Vagina (tissue), 2 donors: Measurements from ENCODE around the gene INHBA. TPM values are rescaled to one million over a fixed set of nuclear protein-coding genes. Genes with fewer than 3 reads are reported as not detected.
A peak's percentile ranks its signal among the peaks of the same experiment; 100 is the strongest.

Source experiments
- DNase-seq, 2 donors: peaks; one replicate each; pipeline ENCODE4 v3.0.0-alpha.2; 2017; ENCODE audit errors: extremely low spot score in 2 of 2
- H3K27ac ChIP-seq: fragments of 200-600 bp; sonication (generic); one replicate; pipeline ENCODE4 v1.5.1; 2019
- H3K27me3 ChIP-seq: fragments of 200-600 bp; sonication (generic); one replicate; pipeline ENCODE4 v1.5.1; 2019
- H3K36me3 ChIP-seq, 2 donors: fragments of 200-600 bp; sonication (generic); one replicate each; pipeline ENCODE4 v1.5.1; 2017 to 2019
- H3K4me1 ChIP-seq: fragments of 200-600 bp; sonication (generic); one replicate; pipeline ENCODE4 v1.5.1; 2019
- H3K4me3 ChIP-seq, 2 donors: fragments of 200-600 bp; sonication (generic); 1 replicate in 1 of 2; 2 replicates in 1 of 2; pipeline ENCODE4 v1.5.1; 2016 to 2019
- H3K9me3 ChIP-seq: fragments of 200-600 bp; sonication (generic); one replicate; pipeline ENCODE4 v1.5.1; 2019
- POLR2A ChIP-seq, 2 donors: fragments of 450-650 bp; IDR thresholded peaks; one replicate each; pipeline ENCODE4 v1.6.1; 2017; ENCODE audit warnings: antibody characterized with exemption in 2 of 2, mild to moderate bottlenecking in 2 of 2, moderate library complexity in 2 of 2
- POLR2AphosphoS5 ChIP-seq, 2 donors: sonication (generic); formaldehyde crosslinking; IDR thresholded peaks; one replicate each; pipeline ENCODE4 v1.9.0; 2017; ENCODE audit warnings: antibody characterized with exemption in 2 of 2, mild to moderate bottlenecking in 2 of 2, low read depth in 1 of 2; ENCODE audit not compliant: insufficient read depth in 1 of 2
- intact Hi-C: fragments of 100-400 bp; cut with DNase I; formaldehyde crosslinking; loops from one replicate; pipeline ENCODE4 v1.15.1; 2023
- total RNA-seq: library from RNA; depleted of rRNA; stranded (reverse); fragments of >200 nt; gene quantifications from one replicate; pipeline ENCODE4 v1.2.3, GENCODE V29; 2016
- TF ChIP-seq, protein P1 (sequence below), 3 experiments: fragments of 450-650 bp in 2 of 3; fragments of 200-600 bp in 1 of 3; sonication (generic) in 1 of 3; IDR thresholded peaks; one replicate each; pipeline ENCODE4 v1.5.1; 2017 to 2019; ENCODE audit warnings: antibody characterized with exemption in 3 of 3, mild to moderate bottlenecking in 2 of 3, moderate library complexity in 2 of 3

Gene INHBA
- total RNA-seq, 1 donor from 2014 or later: 2.2 TPM

DNA sequence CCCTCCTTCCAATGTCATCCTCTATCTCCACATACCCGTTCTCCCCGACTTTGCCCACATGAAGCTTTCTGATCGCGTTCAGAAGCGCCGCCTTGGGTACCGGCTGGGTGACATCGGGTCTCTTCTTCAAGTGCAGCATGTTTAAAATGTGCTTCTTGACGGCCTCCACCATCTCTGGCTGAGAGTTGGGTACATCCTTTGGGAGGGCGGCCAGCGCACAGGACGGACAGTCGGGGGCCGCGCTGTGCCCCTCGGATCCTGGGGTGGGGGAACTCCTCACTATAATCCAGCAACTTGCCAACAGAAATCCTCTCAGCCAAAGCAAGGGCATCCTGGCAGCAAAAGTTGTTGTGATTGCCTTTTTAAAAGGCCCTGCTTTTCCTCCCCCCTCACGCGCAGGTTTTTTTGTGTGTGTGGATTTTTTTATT is 2.8 kb downstream of the INHBA start:
- TF ChIP-seq POLR2AphosphoS5 (IDR thresholded peaks at IDR 0.05; ENCODE audit: insufficient read depth in 1 of 2, low read depth in 1 of 2): no peak
- H3K4me1 ChIP-seq: peaks cover 22% of the 10 kb centered on the region
- intact Hi-C loops: no loop called here

DNA sequence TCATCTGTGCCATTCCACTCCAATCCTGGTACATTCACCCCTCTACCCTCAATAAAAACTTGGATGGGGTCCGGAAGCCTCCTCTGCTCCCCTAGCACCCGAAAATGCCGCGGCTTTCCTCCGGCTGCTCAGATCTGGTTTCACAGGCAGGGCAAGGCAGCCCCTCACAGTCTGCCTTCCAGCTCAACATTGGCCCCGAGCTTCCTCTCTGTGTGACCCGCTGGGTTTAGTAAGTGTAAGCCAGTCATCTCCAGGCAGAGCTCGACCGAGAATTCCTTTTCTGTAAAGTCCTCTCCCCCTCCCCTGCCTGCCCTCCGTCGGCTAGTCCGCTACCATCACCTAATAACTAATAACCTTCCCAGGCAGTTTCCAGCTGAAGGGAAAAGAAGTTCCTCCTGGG is 3.4 kb downstream of the INHBA start:
- intact Hi-C loops: no loop called here
- H3K4me3 ChIP-seq: peak overlapping the region; percentile 42 to 43

More for the DNA sequence above, 2.8 kb downstream of the INHBA start:
- Histone ChIP-seq H3K4me3 (peak overlapping the region; percentile 42 to 43), H3K27ac (peak overlapping the region; percentile 55), H3K27me3 (no peaks in the 10 kb centered on the region), H3K9me3 (no peaks in the 10 kb centered on the region), H3K36me3 (no peaks in the 10 kb centered on the region)
- no peak for DNase-seq

DNA sequence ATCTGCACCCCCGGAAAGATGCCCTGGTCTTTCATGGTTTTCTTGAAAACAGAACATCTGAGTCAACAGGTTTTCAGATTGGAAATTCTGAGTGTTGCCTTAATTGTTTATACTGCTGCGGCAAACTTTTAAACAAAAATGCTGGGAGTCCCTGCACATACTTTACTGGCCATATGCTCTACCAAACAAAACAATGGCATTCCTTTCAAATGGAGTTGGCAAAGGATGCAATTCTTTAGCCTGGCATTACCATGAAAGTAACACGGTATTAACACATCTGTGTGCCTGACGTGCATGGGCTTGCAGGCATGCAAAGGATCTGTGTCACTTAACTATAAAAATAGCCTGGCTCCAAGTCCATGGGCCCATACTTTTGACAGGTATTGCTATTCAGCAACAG is 4.2 kb downstream of the INHBA start:
- intact Hi-C loops: no loop called here
- Histone ChIP-seq H3K36me3 (no peaks in the 10 kb centered on the region), H3K27ac (peak overlapping the region; percentile 3), H3K9me3 (no peaks in the 10 kb centered on the region), H3K4me3 (peak overlapping the region; percentile 42 to 43), H3K4me1 (peaks cover 22% of the 10 kb centered on the region), H3K27me3 (no peaks in the 10 kb centered on the region)
- DNase-seq: no peak
- TF ChIP-seq POLR2AphosphoS5 (IDR thresholded peaks at IDR 0.05; ENCODE audit: insufficient read depth in 1 of 2, low read depth in 1 of 2) (no peak), POLR2A (IDR thresholded peaks at IDR 0.05) (no peak)
- TF ChIP-seq, protein P1, sequence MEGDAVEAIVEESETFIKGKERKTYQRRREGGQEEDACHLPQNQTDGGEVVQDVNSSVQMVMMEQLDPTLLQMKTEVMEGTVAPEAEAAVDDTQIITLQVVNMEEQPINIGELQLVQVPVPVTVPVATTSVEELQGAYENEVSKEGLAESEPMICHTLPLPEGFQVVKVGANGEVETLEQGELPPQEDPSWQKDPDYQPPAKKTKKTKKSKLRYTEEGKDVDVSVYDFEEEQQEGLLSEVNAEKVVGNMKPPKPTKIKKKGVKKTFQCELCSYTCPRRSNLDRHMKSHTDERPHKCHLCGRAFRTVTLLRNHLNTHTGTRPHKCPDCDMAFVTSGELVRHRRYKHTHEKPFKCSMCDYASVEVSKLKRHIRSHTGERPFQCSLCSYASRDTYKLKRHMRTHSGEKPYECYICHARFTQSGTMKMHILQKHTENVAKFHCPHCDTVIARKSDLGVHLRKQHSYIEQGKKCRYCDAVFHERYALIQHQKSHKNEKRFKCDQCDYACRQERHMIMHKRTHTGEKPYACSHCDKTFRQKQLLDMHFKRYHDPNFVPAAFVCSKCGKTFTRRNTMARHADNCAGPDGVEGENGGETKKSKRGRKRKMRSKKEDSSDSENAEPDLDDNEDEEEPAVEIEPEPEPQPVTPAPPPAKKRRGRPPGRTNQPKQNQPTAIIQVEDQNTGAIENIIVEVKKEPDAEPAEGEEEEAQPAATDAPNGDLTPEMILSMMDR (IDR thresholded peaks at IDR 0.05): no peak

More for the DNA sequence above, 3.4 kb downstream of the INHBA start:
- H3K36me3 ChIP-seq: no peaks in the 10 kb centered on the region
- TF ChIP-seq POLR2AphosphoS5 (IDR thresholded peaks at IDR 0.05; ENCODE audit: insufficient read depth in 1 of 2, low read depth in 1 of 2) (no peak), POLR2A (IDR thresholded peaks at IDR 0.05) (no peak)
- TF ChIP-seq, protein P1 (IDR thresholded peaks at IDR 0.05): no peak
- no peak for DNase-seq
- no peaks in the 10 kb centered on the region for H3K27me3 ChIP-seq
- H3K27ac ChIP-seq: peak overlapping the region; percentile 55
- no peaks in the 10 kb centered on the region for H3K9me3 ChIP-seq
- peaks cover 22% of the 10 kb centered on the region for H3K4me1 ChIP-seq

DNA sequence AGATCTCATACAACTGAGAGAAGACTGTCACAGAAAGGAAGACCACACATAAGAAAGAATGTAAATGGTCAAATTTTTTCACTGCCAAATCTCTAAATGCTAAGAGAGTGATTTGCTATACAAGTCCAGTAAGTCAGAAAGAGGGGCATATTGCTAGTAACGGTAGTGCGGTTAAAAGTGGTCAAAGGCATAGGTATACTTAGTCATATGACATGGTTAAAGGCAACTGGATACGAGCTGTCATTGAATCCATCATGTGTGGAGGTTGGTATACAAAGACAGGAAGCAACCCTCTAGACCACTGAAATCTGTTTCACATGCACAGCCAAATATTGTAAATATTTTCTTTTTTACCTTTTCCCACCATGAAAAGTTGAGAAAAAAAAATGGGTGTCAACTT is 4.8 kb downstream of the INHBA start:
- TF ChIP-seq, protein P1 (IDR thresholded peaks at IDR 0.05): no peak
- TF ChIP-seq POLR2AphosphoS5 (IDR thresholded peaks at IDR 0.05; ENCODE audit: insufficient read depth in 1 of 2, low read depth in 1 of 2) (no peak), POLR2A (IDR thresholded peaks at IDR 0.05) (no peak)
- H3K4me3 ChIP-seq: peak overlapping the region in 1 of 2 donors; percentile 43
- no peaks in the 10 kb centered on the region for H3K36me3 ChIP-seq
- DNase-seq: no peak
- peak overlapping the region; percentile 3 for H3K27ac ChIP-seq
- H3K27me3 ChIP-seq: no peaks in the 10 kb centered on the region
- H3K4me1 ChIP-seq: peaks cover 22% of the 10 kb centered on the region
- H3K9me3 ChIP-seq: no peaks in the 10 kb centered on the region
- intact Hi-C loops: no loop called here

DNA sequence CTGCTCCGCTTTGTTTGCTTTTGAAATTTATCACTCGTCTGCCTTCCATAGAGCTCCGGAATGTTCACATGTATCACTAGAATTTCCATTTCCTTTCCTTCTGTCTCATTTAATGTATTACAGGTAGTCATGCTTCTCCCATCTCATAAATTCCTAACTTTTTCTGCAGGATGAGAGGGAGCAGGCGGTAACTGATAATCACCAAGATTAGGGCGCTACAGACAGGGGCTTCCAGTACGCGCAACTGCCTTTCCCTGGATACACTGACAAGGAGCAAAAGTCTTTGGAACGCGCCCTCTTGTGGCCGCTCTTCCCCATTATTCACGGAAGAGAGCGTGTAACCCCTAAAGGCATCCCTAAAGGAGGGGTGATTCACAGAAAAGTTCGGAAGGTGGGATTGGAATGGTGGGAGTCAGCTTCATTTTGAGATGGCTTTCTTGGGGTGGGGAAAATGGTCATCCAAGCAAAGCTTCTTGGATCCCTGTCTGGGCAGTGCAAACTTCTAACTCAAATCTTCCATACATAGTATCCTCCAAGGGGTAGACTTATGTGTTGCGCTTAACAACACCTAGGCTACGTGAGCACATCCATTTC is 6.5 kb downstream of the INHBA start:
- peak overlapping the region; percentile 26 to 33 for H3K4me3 ChIP-seq
- H3K27ac ChIP-seq: peak overlapping the region; percentile 77
- H3K27me3 ChIP-seq: no peaks in the 10 kb centered on the region
- DNase-seq: no peak
- TF ChIP-seq POLR2A (IDR thresholded peaks at IDR 0.05) (no peak), POLR2AphosphoS5 (IDR thresholded peaks at IDR 0.05; ENCODE audit: insufficient read depth in 1 of 2, low read depth in 1 of 2) (peak in 1 of 2 donors; percentile 45)
- TF ChIP-seq, protein P1 (IDR thresholded peaks at IDR 0.05): peak; percentile 3 to 79 (median 66)
- no peaks in the 10 kb centered on the region for H3K36me3 ChIP-seq
- intact Hi-C loops: no loop called here
- no peaks in the 10 kb centered on the region for H3K9me3 ChIP-seq
- peaks cover 22% of the 10 kb centered on the region for H3K4me1 ChIP-seq
